Stomach smooth muscle (tissue), 2 donors: ENCODE data around the gene PACSIN1.

ENCODE experiments used
- H3K27ac ChIP-seq: one replicate; pipeline ENCODE4 v1.7.0; 2013; ENCODE audit warnings: mild to moderate bottlenecking, low read length, inconsistent platforms
- H3K27me3 ChIP-seq, 2 donors: one replicate each; pipeline ENCODE4 v1.7.0; 2013; ENCODE audit warnings: low read length in 2 of 2; ENCODE audit not compliant: insufficient read depth in 2 of 2, control insufficient read depth in 1 of 2
- H3K36me3 ChIP-seq, 2 donors: one replicate each; pipeline ENCODE4 v1.7.0; 2013; ENCODE audit warnings: low read length in 2 of 2; ENCODE audit not compliant: control insufficient read depth in 2 of 2, insufficient read depth in 2 of 2
- H3K4me1 ChIP-seq: one replicate; pipeline ENCODE4 v1.7.0; 2013; ENCODE audit warnings: low read length; ENCODE audit not compliant: control insufficient read depth, insufficient read depth
- H3K4me3 ChIP-seq, 2 donors: one replicate each; pipeline ENCODE4 v1.7.0; 2013; ENCODE audit warnings: low read length in 2 of 2
- H3K9ac ChIP-seq, 2 donors: one replicate each; pipeline ENCODE4 v1.7.0; 2013; ENCODE audit warnings: low read length in 2 of 2, mild to moderate bottlenecking in 1 of 2
- H3K9me3 ChIP-seq, 2 donors: one replicate each; pipeline ENCODE4 v1.7.0; 2013; ENCODE audit warnings: low read length in 2 of 2; ENCODE audit not compliant: control insufficient read depth in 2 of 2
- donor health status: healthy.
- donor health status: Pancreatic carcinoma.

Gene PACSIN1

DNA sequence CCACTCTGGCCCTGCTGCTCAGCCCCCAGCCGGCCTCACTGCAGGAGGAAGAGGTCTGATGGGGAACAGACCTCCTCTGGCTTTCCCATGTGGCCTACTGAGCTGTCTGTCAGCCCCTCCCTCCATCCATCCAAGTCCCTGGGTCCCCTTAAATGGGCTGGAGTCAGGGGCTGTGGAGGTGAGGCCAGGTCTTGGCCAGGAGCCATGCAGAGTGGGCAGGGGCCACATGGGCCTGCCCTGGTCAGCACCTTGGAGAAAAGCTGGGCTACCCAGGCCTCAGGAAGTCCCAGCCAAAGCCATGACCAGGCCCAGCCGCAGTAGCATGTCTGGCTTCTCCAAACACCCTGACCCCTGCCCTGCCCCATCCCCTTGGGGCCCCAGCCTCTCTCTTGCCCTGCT is 83.9 kb downstream of the PACSIN1 start:
- no peaks in the 10 kb centered on the region for H3K9me3 ChIP-seq
- no peak overlapping the region for H3K4me3 ChIP-seq
- no peaks in the 10 kb centered on the region for H3K27me3 ChIP-seq
- no peaks in the 10 kb centered on the region for H3K36me3 ChIP-seq
- H3K9ac ChIP-seq: no peak overlapping the region
- no peak overlapping the region for H3K27ac ChIP-seq
- peaks cover 6% of the 10 kb centered on the region for H3K4me1 ChIP-seq

DNA sequence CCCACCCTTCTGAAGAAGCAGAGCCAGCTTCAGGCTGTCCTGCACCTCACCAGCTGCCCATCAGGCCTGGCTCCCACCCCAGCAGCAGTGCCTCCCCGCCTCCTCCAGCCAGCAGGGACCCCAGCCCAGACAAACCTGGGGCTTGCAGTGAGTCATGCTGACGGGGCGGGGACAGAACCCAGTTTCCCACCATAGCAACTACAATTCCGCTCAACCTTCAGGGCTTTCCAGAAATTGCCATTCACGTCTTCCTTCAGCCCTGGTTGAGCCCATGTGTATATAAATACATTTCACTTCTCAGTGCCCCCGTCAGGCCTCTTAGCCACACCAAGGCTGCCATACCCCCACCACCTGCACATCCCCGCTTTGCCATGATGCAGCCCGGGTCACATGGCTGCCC is 85.8 kb downstream of the PACSIN1 start:
- no peaks in the 10 kb centered on the region for H3K36me3 ChIP-seq
- H3K27me3 ChIP-seq: no peaks in the 10 kb centered on the region
- H3K9me3 ChIP-seq: no peaks in the 10 kb centered on the region
- H3K4me3 ChIP-seq: no peak overlapping the region
- peaks cover 3% of the 10 kb centered on the region for H3K4me1 ChIP-seq
- H3K27ac ChIP-seq: no peak overlapping the region
- no peak overlapping the region for H3K9ac ChIP-seq

DNA sequence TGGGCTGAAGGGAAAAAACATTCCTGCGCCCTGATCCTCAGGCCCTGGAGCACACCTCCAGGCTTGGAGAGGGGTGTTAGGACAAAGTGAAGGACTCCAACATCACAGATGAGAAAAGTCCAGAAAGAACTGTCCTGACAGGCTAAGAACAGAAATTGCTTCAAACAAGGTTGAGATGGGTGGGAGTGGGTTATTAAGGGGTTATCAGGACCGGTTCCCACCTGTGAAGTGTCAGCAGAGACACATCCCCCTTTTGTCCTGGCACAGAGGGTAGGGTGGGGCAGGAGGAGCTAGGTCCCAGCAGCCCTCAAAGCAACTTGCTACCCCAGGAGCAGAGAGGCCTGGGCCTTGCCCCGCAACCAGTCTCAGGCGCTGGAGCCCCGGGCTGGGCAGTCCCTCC is 86.7 kb downstream of the PACSIN1 start:
- Histone ChIP-seq H3K27me3 (no peaks in the 10 kb centered on the region), H3K9ac (no peak overlapping the region), H3K36me3 (no peaks in the 10 kb centered on the region), H3K27ac (no peak overlapping the region), H3K4me3 (no peak overlapping the region), H3K4me1 (no peaks in the 10 kb centered on the region), H3K9me3 (no peaks in the 10 kb centered on the region)

DNA sequence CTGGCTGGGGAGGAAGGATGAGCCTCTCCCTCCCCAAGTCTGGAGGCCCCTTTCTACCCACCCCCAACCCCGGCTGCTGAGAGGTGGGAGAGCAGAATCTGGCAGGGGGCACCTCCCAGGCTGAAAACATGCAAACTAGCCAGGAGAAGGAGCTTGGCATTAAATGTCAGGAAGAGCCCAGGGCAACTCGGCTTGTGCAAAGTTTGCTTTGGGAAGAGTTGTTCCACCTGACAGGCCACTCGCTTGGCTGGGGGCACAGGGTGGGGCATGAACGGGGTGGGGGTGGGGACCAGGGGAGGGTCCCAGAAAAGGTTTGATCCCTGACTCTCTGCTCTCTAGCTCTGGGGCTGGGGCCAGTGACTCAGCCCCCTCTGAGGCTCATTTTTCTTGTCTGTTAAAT is 87.3 kb downstream of the PACSIN1 start:
- Histone ChIP-seq H3K4me3 (no peak overlapping the region), H3K27ac (no peak overlapping the region), H3K9ac (no peak overlapping the region), H3K4me1 (no peaks in the 10 kb centered on the region), H3K36me3 (no peaks in the 10 kb centered on the region), H3K27me3 (no peaks in the 10 kb centered on the region), H3K9me3 (peaks cover 0 to under 1% of the 10 kb centered on the region in 2 donors)

DNA sequence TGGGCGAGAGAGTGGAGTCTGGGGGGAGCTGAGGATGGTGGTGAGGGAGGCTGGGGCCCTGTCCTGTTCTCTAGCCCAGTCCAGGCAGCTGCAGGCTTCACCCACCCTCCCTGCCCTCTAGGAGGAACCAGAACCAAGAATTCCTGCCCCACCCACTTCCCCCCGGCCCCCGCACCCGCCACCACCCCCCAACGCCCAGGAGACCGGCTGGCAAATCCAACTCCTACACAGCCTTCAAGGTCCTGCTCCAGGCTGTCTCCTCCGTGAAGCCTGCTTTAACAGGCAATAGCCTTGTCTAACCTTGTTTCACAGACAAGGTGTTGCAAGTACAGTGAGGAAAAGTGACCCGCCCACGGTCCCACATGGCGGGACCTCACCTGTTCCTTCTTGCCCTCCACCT is 87.9 kb downstream of the PACSIN1 start:
- Histone ChIP-seq H3K36me3 (no peaks in the 10 kb centered on the region), H3K9me3 (peaks cover 4 to 7% of the 10 kb centered on the region in 2 donors), H3K4me1 (no peaks in the 10 kb centered on the region), H3K4me3 (no peak overlapping the region), H3K27ac (no peak overlapping the region), H3K27me3 (no peaks in the 10 kb centered on the region), H3K9ac (no peak overlapping the region)

DNA sequence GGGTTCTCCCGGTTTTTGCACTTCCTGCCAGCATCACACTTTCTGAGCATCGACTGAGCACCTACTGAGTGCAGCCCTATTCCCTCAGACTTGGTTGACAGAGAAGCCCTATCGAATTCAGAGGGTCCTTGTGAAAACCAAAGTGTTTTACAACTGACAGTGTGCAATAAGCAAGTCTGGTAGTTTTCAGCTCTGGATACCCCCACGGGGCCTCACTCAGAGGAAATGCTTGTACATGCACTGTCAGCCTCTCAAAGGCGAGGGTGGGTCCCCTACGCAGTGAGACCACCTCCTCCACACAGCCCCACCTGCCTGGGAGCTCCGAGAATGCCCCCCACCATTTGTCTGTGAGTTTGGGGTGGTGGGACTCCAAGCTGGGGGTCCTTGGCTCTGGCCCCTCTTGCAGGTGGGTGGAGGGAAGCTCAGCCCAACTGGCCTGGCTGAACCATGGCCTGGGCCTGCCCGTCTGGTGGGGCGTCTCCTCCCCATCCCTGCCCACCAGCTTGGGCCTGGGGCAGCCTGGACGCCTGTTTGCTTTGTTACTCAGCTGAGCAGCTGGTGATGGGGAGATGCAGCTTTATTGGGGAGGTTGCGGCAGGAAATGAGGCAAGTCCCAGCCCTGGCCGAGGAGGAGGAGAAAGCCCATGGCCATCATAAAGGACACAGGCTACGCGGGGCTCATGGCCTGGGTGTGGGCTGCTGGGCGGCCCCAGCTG is 88.6 kb downstream of the PACSIN1 start:
- H3K36me3 ChIP-seq: no peaks in the 10 kb centered on the region
- H3K4me3 ChIP-seq: no peak overlapping the region
- H3K27ac ChIP-seq: no peak overlapping the region
- H3K27me3 ChIP-seq: no peaks in the 10 kb centered on the region
- no peaks in the 10 kb centered on the region for H3K4me1 ChIP-seq
- H3K9ac ChIP-seq: no peak overlapping the region
- peaks cover 4 to 8% of the 10 kb centered on the region in 2 donors for H3K9me3 ChIP-seq

DNA sequence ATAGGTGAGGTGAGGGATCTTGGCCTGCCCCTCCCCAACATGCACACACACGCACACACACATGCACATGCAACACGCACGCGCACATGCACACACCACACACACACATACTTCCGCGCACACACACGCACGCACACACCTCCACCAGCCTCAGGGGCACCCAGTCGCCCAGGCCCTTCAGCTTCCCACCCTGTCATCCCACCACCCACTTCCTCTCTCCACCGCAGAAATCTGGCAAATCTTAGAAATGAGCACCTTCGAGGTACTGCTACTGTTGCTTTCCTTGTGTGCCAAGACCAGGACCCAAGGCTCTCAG is 89.1 kb downstream of the PACSIN1 start:
- Histone ChIP-seq H3K9ac (no peak overlapping the region), H3K27me3 (no peaks in the 10 kb centered on the region), H3K36me3 (no peaks in the 10 kb centered on the region), H3K27ac (no peak overlapping the region), H3K4me3 (no peak overlapping the region), H3K9me3 (peaks cover 4 to 8% of the 10 kb centered on the region in 2 donors), H3K4me1 (no peaks in the 10 kb centered on the region)

DNA sequence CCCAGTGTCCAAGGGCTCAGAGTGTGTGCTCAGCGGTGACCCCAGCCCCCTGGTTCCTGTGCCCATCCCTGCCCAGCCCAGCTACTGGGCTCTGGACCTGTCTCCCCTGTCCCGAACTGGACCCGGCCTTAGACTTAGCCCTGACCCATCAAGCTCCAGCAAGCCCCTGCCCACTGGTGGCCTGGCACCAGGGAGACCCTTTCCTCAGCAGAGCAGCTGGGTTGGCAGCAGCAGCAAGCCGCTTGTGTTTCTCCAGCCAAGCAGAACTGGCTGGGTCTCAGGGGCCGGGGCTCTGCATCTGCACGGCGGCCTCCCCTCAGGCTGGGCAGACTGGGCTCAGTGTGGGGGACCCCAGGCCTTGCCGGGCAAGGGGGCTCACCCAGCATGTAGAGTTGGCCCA is 89.5 kb downstream of the PACSIN1 start:
- Histone ChIP-seq H3K9ac (no peak overlapping the region), H3K27me3 (no peaks in the 10 kb centered on the region), H3K4me3 (no peak overlapping the region), H3K4me1 (no peaks in the 10 kb centered on the region), H3K27ac (no peak overlapping the region), H3K9me3 (peaks cover 4 to 8% of the 10 kb centered on the region in 2 donors), H3K36me3 (no peaks in the 10 kb centered on the region)

DNA sequence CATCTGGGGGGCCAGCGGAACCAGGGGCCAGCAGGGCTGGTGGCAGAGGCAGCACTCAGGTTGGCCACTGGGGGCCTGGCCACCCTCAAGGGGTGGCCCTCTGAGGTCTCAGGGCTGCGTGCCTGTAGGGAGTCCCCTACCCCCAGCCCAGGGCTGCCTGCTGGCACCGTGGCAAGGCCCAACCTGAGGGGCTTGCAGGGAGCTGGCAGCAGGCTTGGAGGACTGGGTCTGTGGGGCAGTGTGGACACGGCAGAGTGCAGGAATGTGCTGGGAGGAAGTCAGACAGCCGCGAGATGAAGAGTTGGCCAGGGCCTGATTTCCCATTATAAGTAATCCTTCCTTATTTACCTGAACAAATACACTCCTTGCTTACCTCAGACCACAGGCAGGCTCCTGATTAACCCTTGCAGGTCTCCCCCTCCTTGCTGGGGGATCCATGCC is 90.2 kb downstream of the PACSIN1 start, which contains the start of gene SPDEF:
SPDEF (minus strand) TSS at position 299 of the 441 bp plus-strand sequence. CDS start 11,874 bp downstream, outside the sequence.
- Histone ChIP-seq H3K9ac (no peak within 1 kb of the TSS), H3K4me1 (no peaks in the 10 kb centered on the region), H3K9me3 (peaks cover 4 to 8% of the 10 kb centered on the region in 2 donors), H3K36me3 (no peaks in the 10 kb centered on the region), H3K4me3 (no peak within 1 kb of the TSS), H3K27me3 (no peaks in the 10 kb centered on the region), H3K27ac (no peak within 1 kb of the TSS)

DNA sequence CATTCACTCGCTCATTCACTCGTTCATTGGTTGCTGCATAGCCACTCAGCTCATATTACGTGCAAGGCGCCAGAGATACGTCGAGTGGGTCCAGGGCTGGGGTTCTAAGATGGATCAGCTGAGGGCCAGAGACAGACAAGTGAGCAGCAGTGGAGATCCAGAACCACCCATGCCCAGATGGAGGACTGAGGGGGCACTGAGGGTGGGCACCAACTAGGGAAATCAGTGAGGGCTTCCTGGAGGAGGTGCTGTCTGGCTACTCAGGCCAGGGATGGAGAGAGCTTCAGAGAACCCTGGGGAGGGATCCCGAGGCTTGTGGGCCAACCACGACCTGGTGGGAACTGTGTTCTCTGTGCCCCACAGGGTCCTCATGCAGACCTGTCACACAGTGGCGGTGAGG is 90.6 kb downstream of the PACSIN1 start:
- Histone ChIP-seq H3K9ac (no peak overlapping the region), H3K27me3 (no peaks in the 10 kb centered on the region), H3K9me3 (peaks cover 4 to 8% of the 10 kb centered on the region in 2 donors), H3K36me3 (no peaks in the 10 kb centered on the region), H3K4me1 (no peaks in the 10 kb centered on the region), H3K27ac (no peak overlapping the region), H3K4me3 (no peak overlapping the region)

DNA sequence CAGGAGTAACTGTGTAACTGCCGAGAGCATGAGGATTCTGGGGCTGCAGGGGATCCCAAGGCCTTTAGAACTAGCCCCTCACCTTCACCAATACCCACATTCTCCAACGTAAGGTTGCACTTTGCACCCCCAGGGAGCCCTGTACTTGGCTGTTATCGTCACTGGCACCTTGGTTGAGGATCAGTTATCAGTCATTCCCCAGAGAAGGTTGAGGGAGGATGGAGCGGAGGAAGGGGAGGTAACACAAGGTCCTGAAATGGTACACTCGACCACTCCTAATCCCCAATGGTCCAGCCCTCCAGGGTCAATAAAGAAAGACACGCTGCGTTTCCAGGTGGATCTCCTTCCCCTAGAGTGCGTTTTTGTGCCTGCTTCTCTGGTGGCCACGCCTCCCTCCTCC is 91.4 kb downstream of the PACSIN1 start:
- Histone ChIP-seq H3K9me3 (peaks cover 4 to 8% of the 10 kb centered on the region in 2 donors), H3K9ac (no peak overlapping the region), H3K4me3 (no peak overlapping the region), H3K27me3 (no peaks in the 10 kb centered on the region), H3K4me1 (no peaks in the 10 kb centered on the region), H3K27ac (no peak overlapping the region), H3K36me3 (no peaks in the 10 kb centered on the region)
